Measurements from ENCODE around the gene CFAP90. TPM values are rescaled to one million over a fixed set of nuclear protein-coding genes. Genes with fewer than 3 reads are reported as not detected.

Gene CFAP90
- total and polyA plus RNA-seq, 2 of the 8 experiments (the other 6 are each of a cell fraction or from before 2014, with no cell fraction given): 0.39 to 0.92 TPM

DNA sequence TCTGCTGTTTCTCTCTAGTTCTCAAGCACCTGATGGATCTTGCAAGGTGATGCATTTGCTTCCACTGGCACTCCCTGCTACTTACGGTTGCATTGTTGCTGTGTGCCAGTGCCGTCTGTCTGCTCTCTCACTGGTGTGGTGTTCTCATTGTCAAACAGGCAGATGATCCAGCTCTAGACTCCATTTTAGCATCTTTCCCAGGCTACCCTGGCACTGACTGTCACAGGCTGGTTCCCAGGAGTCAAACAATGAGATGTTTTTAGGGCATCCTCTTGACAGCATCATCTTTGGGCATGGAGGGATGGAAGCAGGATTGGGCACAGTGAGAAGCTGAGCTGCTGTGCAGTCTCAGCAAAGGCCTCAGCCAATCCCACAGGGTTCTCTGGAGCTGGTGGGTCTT lies 30.9 kb upstream of the CFAP90 start (continued):
- TF ChIP-seq, protein P1, sequence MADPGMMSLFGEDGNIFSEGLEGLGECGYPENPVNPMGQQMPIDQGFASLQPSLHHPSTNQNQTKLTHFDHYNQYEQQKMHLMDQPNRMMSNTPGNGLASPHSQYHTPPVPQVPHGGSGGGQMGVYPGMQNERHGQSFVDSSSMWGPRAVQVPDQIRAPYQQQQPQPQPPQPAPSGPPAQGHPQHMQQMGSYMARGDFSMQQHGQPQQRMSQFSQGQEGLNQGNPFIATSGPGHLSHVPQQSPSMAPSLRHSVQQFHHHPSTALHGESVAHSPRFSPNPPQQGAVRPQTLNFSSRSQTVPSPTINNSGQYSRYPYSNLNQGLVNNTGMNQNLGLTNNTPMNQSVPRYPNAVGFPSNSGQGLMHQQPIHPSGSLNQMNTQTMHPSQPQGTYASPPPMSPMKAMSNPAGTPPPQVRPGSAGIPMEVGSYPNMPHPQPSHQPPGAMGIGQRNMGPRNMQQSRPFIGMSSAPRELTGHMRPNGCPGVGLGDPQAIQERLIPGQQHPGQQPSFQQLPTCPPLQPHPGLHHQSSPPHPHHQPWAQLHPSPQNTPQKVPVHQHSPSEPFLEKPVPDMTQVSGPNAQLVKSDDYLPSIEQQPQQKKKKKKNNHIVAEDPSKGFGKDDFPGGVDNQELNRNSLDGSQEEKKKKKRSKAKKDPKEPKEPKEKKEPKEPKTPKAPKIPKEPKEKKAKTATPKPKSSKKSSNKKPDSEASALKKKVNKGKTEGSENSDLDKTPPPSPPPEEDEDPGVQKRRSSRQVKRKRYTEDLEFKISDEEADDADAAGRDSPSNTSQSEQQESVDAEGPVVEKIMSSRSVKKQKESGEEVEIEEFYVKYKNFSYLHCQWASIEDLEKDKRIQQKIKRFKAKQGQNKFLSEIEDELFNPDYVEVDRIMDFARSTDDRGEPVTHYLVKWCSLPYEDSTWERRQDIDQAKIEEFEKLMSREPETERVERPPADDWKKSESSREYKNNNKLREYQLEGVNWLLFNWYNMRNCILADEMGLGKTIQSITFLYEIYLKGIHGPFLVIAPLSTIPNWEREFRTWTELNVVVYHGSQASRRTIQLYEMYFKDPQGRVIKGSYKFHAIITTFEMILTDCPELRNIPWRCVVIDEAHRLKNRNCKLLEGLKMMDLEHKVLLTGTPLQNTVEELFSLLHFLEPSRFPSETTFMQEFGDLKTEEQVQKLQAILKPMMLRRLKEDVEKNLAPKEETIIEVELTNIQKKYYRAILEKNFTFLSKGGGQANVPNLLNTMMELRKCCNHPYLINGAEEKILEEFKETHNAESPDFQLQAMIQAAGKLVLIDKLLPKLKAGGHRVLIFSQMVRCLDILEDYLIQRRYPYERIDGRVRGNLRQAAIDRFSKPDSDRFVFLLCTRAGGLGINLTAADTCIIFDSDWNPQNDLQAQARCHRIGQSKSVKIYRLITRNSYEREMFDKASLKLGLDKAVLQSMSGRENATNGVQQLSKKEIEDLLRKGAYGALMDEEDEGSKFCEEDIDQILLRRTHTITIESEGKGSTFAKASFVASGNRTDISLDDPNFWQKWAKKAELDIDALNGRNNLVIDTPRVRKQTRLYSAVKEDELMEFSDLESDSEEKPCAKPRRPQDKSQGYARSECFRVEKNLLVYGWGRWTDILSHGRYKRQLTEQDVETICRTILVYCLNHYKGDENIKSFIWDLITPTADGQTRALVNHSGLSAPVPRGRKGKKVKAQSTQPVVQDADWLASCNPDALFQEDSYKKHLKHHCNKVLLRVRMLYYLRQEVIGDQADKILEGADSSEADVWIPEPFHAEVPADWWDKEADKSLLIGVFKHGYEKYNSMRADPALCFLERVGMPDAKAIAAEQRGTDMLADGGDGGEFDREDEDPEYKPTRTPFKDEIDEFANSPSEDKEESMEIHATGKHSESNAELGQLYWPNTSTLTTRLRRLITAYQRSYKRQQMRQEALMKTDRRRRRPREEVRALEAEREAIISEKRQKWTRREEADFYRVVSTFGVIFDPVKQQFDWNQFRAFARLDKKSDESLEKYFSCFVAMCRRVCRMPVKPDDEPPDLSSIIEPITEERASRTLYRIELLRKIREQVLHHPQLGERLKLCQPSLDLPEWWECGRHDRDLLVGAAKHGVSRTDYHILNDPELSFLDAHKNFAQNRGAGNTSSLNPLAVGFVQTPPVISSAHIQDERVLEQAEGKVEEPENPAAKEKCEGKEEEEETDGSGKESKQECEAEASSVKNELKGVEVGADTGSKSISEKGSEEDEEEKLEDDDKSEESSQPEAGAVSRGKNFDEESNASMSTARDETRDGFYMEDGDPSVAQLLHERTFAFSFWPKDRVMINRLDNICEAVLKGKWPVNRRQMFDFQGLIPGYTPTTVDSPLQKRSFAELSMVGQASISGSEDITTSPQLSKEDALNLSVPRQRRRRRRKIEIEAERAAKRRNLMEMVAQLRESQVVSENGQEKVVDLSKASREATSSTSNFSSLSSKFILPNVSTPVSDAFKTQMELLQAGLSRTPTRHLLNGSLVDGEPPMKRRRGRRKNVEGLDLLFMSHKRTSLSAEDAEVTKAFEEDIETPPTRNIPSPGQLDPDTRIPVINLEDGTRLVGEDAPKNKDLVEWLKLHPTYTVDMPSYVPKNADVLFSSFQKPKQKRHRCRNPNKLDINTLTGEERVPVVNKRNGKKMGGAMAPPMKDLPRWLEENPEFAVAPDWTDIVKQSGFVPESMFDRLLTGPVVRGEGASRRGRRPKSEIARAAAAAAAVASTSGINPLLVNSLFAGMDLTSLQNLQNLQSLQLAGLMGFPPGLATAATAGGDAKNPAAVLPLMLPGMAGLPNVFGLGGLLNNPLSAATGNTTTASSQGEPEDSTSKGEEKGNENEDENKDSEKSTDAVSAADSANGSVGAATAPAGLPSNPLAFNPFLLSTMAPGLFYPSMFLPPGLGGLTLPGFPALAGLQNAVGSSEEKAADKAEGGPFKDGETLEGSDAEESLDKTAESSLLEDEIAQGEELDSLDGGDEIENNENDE (IDR thresholded peaks at IDR 0.05; ENCODE audit: insufficient replicate concordance, low read length): no peak
- no peak for TF ChIP-seq EGR1 (IDR thresholded peaks at IDR 0.05; ENCODE audit: borderline replicate concordance, low read depth, low read length)
- no peak for TF ChIP-seq CBX5 (IDR thresholded peaks at IDR 0.05; ENCODE audit: low read depth, low read length)
